Fibroblast of peridontal ligament (primary cell): ENCODE data around the gene ZCRB1.
"Not testable (repeated sequence)": the region's sequence is repeated elsewhere in the genome, so short reads cannot be mapped to it uniquely, and the experiment has no call there.

Experiments
- DNase-seq: peaks from one replicate; pipeline ENCODE4 v3.0.0-alpha.2; 2010; ENCODE audit errors: extremely low read depth

The ZCRB1 gene

GRCh38 chr12:42330097-42330496 is 4.2 kb upstream of the ZCRB1 start:
- DNase-seq: not testable (repeated sequence)

GRCh38 chr12:42327227-42327590 is 1.3 kb upstream of the ZCRB1 start:
- DNase-seq: no peak

- peak; percentile 65 for DNase-seq
Measured at GRCh38 chr12:42326541-42327226, 790 bp upstream of the ZCRB1 start.

GRCh38 chr12:42325326-42325652 is 605 bp downstream of the ZCRB1 start:
- DNase-seq: no peak

GRCh38 chr12:42323856-42324255 is 2.0 kb downstream of the ZCRB1 start:
- no peak for DNase-seq

GRCh38 chr12:42322567-42322966 is 3.3 kb downstream of the ZCRB1 start:
- no peak for DNase-seq

- DNase-seq: no peak
Measured at GRCh38 chr12:42320796-42321195, 5.1 kb downstream of the ZCRB1 start.

- no peak for DNase-seq
Measured at GRCh38 chr12:42315108-42315507, 10.8 kb downstream of the ZCRB1 start.

GRCh38 chr12:42309996-42310395 is 15.9 kb downstream of the ZCRB1 start:
- no peak for DNase-seq

GRCh38 chr12:42308390-42308789 is 17.5 kb downstream of the ZCRB1 start:
- no peak for DNase-seq

- DNase-seq: no peak
Measured at GRCh38 chr12:42306297-42306696, 19.6 kb downstream of the ZCRB1 start.

- DNase-seq: peak; percentile 30
Measured at GRCh38 chr12:42299392-42300308, 26.2 kb downstream of the ZCRB1 start.

GRCh38 chr12:42298887-42299286 is 27.0 kb downstream of the ZCRB1 start:
- DNase-seq: no peak

- peak; percentile 6 for DNase-seq
Measured at GRCh38 chr12:42296503-42297109, 29.3 kb downstream of the ZCRB1 start.

GRCh38 chr12:42291680-42292079 is 34.2 kb downstream of the ZCRB1 start:
- DNase-seq: no peak

GRCh38 chr12:42288544-42288943 is 37.4 kb downstream of the ZCRB1 start:
- no peak for DNase-seq

GRCh38 chr12:42286741-42287140 is 39.2 kb downstream of the ZCRB1 start:
- DNase-seq: no peak

- no peak for DNase-seq
Measured at GRCh38 chr12:42285431-42285830, 40.5 kb downstream of the ZCRB1 start.

- peak; percentile 34 for DNase-seq
Measured at GRCh38 chr12:42284876-42285275, 41.0 kb downstream of the ZCRB1 start.

- DNase-seq: no peak
Measured at GRCh38 chr12:42284157-42284556, 41.7 kb downstream of the ZCRB1 start.

GRCh38 chr12:42283739-42284138 is 42.2 kb downstream of the ZCRB1 start:
- no peak for DNase-seq

GRCh38 chr12:42282294-42282693 is 43.6 kb downstream of the ZCRB1 start:
- no peak for DNase-seq

- no peak for DNase-seq
Measured at GRCh38 chr12:42281844-42282243, 44.0 kb downstream of the ZCRB1 start.
